HEK293 (cell line): ENCODE results near the gene RIMS3.

ENCODE experiments used
- CTCF ChIA-PET: fragments of 350-600 bp; formaldehyde crosslinking; extraction: SDS; loops from one replicate; lab custom pipeline; 2021; ENCODE audit warnings: antibody characterized with exemption; lab: Yijun Ruan, JAX
- POLR2A ChIA-PET: fragments of 300-600 bp; formaldehyde crosslinking; extraction: SDS; loops from one replicate; lab custom pipeline; 2020; ENCODE audit warnings: antibody characterized with exemption, inconsistent platforms; lab: Yijun Ruan, JAX
- H3K27ac ChIP-seq: fragments of 200-500 bp; sonication (Bioruptor generic); 2 replicates; pipeline ENCODE4 v1.5.1; 2014; ENCODE audit warnings: low read depth, low read length, control low read depth, inconsistent platforms; ENCODE audit errors: extremely low read depth
- H3K36me3 ChIP-seq, 2 experiments: fragments of 200-500 bp in 1 of 2; sonication (Bioruptor generic) in 1 of 2; 1 replicate in 1 of 2; 2 replicates in 1 of 2; pipeline ENCODE4 v1.5.1; 2014 to 2017; ENCODE audit warnings: inconsistent platforms in 2 of 2, low read length in 2 of 2; ENCODE audit not compliant: control insufficient read depth in 2 of 2, insufficient read depth in 1 of 2
- H3K4me1 ChIP-seq: fragments of 200-500 bp; sonication (Bioruptor generic); 2 replicates; pipeline ENCODE4 v1.5.1; 2014; ENCODE audit warnings: mild to moderate bottlenecking, low read length, inconsistent platforms; ENCODE audit not compliant: control insufficient read depth, insufficient read depth
- H3K4me3 ChIP-seq: 2 replicates; pipeline ENCODE4 v1.5.1; 2011; ENCODE audit warnings: low read depth, mild to moderate bottlenecking, control low read depth, low read length, moderate library complexity
- H3K9me3 ChIP-seq: fragments of 200-500 bp; sonication (Bioruptor generic); 2 replicates; pipeline ENCODE4 v1.5.1; 2014; ENCODE audit warnings: low read depth, low read length, inconsistent platforms; ENCODE audit not compliant: control insufficient read depth, insufficient read depth
- BCL11A ChIP-seq: fragments of 450-650 bp; formaldehyde crosslinking; IDR thresholded peaks from 2 replicates; pipeline ENCODE4 v1.5.1; 2016; ENCODE audit warnings: low read depth, missing biosample characterization, missing genetic modification characterization
- BCL11B ChIP-seq: fragments of 450-650 bp; formaldehyde crosslinking; IDR thresholded peaks from 2 replicates; pipeline ENCODE4 v1.5.1; 2016; ENCODE audit warnings: low read depth, missing biosample characterization, missing genetic modification characterization
- GLIS2 ChIP-seq: fragments of 450-650 bp; formaldehyde crosslinking; IDR thresholded peaks from 2 replicates; pipeline ENCODE4 v1.5.1; 2016; ENCODE audit warnings: missing biosample characterization, missing genetic modification characterization
- SCRT1 ChIP-seq: fragments of 450-650 bp; formaldehyde crosslinking; IDR thresholded peaks from 2 replicates; pipeline ENCODE4 v1.5.1; 2016; ENCODE audit warnings: missing biosample characterization, missing genetic modification characterization, borderline replicate concordance
- SP7 ChIP-seq: fragments of 450-650 bp; formaldehyde crosslinking; IDR thresholded peaks from 2 replicates; pipeline ENCODE4 v1.5.1; 2016; ENCODE audit warnings: missing biosample characterization, missing genetic modification characterization
- TRIM28 ChIP-seq: IDR thresholded peaks from 2 replicates; pipeline ENCODE4 v1.6.1; 2011; ENCODE audit warnings: low read length, control low read depth, borderline replicate concordance
- ZNF133 ChIP-seq: fragments of 450-650 bp; formaldehyde crosslinking; IDR thresholded peaks from 2 replicates; pipeline ENCODE4 v1.5.1; 2016; ENCODE audit warnings: missing biosample characterization, missing genetic modification characterization
- ZNF138 ChIP-seq: fragments of 450-650 bp; formaldehyde crosslinking; IDR thresholded peaks from 2 replicates; pipeline ENCODE4 v1.5.1; 2016; ENCODE audit warnings: missing biosample characterization, missing genetic modification characterization, borderline replicate concordance
- ZNF157 ChIP-seq: fragments of 450-650 bp; formaldehyde crosslinking; IDR thresholded peaks from 2 replicates; pipeline ENCODE4 v1.5.1; 2016; ENCODE audit warnings: missing biosample characterization, missing genetic modification characterization
- ZNF184 ChIP-seq: fragments of 450-650 bp; IDR thresholded peaks from 2 replicates; pipeline ENCODE4 v1.5.1; 2018; ENCODE audit warnings: missing biosample characterization, mild to moderate bottlenecking, missing genetic modification characterization
- ZNF202 ChIP-seq: fragments of 450-650 bp; formaldehyde crosslinking; IDR thresholded peaks from 2 replicates; pipeline ENCODE4 v1.5.1; 2016; ENCODE audit warnings: missing biosample characterization, missing genetic modification characterization, borderline replicate concordance
- ZNF214 ChIP-seq: fragments of 450-650 bp; formaldehyde crosslinking; IDR thresholded peaks from 2 replicates; pipeline ENCODE4 v1.5.1; 2017; ENCODE audit warnings: missing biosample characterization, mild to moderate bottlenecking, missing genetic modification characterization, borderline replicate concordance
- ZNF223 ChIP-seq: fragments of 450-650 bp; formaldehyde crosslinking; IDR thresholded peaks from 2 replicates; pipeline ENCODE4 v1.5.1; 2016; ENCODE audit warnings: missing biosample characterization, missing genetic modification characterization
- ZNF239 ChIP-seq: fragments of 450-650 bp; formaldehyde crosslinking; IDR thresholded peaks from 2 replicates; pipeline ENCODE4 v1.5.1; 2016; ENCODE audit warnings: missing biosample characterization, missing genetic modification characterization
- ZNF311 ChIP-seq: fragments of 450-650 bp; formaldehyde crosslinking; IDR thresholded peaks from 2 replicates; pipeline ENCODE4 v1.5.1; 2017; ENCODE audit warnings: missing biosample characterization, missing genetic modification characterization, borderline replicate concordance
- ZNF350 ChIP-seq: fragments of 450-650 bp; formaldehyde crosslinking; IDR thresholded peaks from 2 replicates; pipeline ENCODE4 v1.5.0; 2017; ENCODE audit warnings: missing biosample characterization, mild to moderate bottlenecking, missing genetic modification characterization
- ZNF391 ChIP-seq: fragments of 450-650 bp; formaldehyde crosslinking; IDR thresholded peaks from 2 replicates; pipeline ENCODE4 v1.5.1; 2016; ENCODE audit warnings: low read depth, missing biosample characterization, missing genetic modification characterization, borderline replicate concordance
- ZNF501 ChIP-seq: fragments of 450-650 bp; formaldehyde crosslinking; IDR thresholded peaks from 2 replicates; pipeline ENCODE4 v1.5.1; 2016; ENCODE audit warnings: missing biosample characterization, missing genetic modification characterization
- ZNF521 ChIP-seq: fragments of 450-650 bp; formaldehyde crosslinking; IDR thresholded peaks from 2 replicates; pipeline ENCODE4 v1.5.1; 2017; ENCODE audit warnings: missing biosample characterization, mild to moderate bottlenecking, missing genetic modification characterization
- ZNF544 ChIP-seq: fragments of 450-650 bp; formaldehyde crosslinking; IDR thresholded peaks from 2 replicates; pipeline ENCODE4 v1.5.0; 2017; ENCODE audit warnings: missing biosample characterization, missing genetic modification characterization
- ZNF548 ChIP-seq: fragments of 450-650 bp; formaldehyde crosslinking; IDR thresholded peaks from 2 replicates; pipeline ENCODE4 v1.5.1; 2016; ENCODE audit warnings: missing biosample characterization, missing genetic modification characterization
- ZNF624 ChIP-seq: fragments of 450-650 bp; formaldehyde crosslinking; IDR thresholded peaks from 2 replicates; pipeline ENCODE4 v1.5.1; 2017; ENCODE audit warnings: missing biosample characterization, missing genetic modification characterization
- ZNF777 ChIP-seq: fragments of 450-650 bp; formaldehyde crosslinking; IDR thresholded peaks from 2 replicates; pipeline ENCODE4 v1.5.1; 2017; ENCODE audit warnings: missing biosample characterization, missing genetic modification characterization, borderline replicate concordance
- ZNF830 ChIP-seq: fragments of 450-650 bp; IDR thresholded peaks from 2 replicates; pipeline ENCODE4 v1.5.0; 2018; ENCODE audit warnings: missing biosample characterization, missing genetic modification characterization, low read depth, mild to moderate bottlenecking, moderate library complexity
- TF ChIP-seq, protein P1 (sequence below): fragments of 450-650 bp; formaldehyde crosslinking; optimal IDR thresholded peaks from 2 replicates; pipeline ENCODE3; 2016; ENCODE audit warnings: missing biosample characterization, mild to moderate bottlenecking, missing genetic modification characterization
- TF ChIP-seq, protein P2 (sequence below): fragments of 450-650 bp; formaldehyde crosslinking; IDR thresholded peaks from 2 replicates; pipeline ENCODE4 v1.5.1; 2016; ENCODE audit warnings: missing biosample characterization, missing genetic modification characterization

Gene RIMS3

DNA sequence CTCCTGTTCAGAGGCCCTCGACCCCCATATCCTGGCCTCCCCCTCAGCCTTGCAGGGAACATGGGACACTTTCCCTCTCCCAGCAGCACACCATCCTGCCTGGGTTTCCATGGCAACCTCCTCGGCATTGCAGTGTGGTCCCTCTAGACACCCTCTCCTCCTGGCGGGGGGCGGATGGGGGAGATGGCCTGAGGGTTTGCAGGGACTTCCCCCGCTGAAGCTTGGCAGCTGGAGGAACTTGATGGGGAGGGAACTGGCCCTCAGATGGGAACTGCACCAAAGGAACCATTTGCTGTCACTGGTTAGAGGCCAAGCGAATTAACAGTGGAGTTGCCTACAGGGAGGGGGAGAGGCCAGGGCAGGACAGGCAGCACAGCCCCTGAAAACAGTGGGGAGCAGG lies 28.7 kb downstream of the RIMS3 start:
- H3K9me3 ChIP-seq, result no peaks in the 10 kb centered on the region
- no peaks in the 10 kb centered on the region for H3K4me1 ChIP-seq
- peaks cover 0 to 10% of the 10 kb centered on the region in 2 experiments; a peak in 1 of 3 replicates for H3K36me3 ChIP-seq
- CTCF ChIA-PET, result interaction anchor here (0.7 kb wide), 1 partner anchor 718 kb away, joined by 3 read pairs; no protein-coding TSS in a partner anchor
- no peak overlapping the region for H3K27ac ChIP-seq
- no peak overlapping the region for H3K4me3 ChIP-seq
- TF ChIP-seq GLIS2 (no peak), ZNF521 (no peak), ZNF624 (no peak), SP7 (tag by site-specific recombination) (no peak), ZNF133 (tag by site-specific recombination) (no peak), ZNF391 (tag by site-specific recombination) (no peak), ZNF311 (tag by site-specific recombination) (no peak), ZNF830 (tag by site-specific recombination) (no peak)
- TF ChIP-seq, all 188 proteins: peak for 0
- POLR2A ChIA-PET, result no interaction called here

DNA sequence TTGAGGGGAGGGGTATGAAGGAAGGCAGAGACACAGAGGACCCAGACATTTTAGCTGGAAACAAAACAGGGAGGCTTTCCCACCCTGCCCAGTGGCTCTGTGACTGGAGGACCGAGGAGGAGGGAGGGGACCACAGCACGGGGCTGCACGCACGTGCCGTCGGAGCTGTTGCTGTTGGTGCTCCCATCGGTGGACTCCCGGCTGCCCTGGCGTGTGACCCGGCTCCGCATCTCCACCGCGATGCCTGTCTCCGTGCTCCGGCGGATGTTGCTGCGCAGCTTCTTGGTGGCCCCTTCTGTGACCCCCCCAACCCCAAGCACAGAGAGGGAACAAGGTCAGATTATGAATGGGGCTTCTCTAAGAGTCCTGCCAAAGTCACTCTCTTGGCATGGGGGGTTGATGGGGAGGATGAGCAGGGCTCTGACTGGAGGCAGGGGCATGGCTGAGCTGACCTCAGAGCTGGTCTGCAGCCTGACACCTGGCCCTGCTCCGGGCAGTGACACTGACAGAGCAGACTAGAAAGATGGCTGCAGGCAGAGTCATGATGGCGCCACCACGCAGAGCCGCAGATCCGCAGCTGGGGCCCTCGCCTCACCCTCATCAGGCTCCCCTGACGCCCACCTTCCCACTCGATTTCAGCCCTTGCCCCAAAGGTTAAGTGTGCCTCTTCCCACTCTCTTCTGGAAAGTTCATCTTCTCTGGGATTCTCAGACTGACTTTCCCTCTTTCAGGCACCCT lies 29.6 kb downstream of the RIMS3 start:
- POLR2A ChIA-PET, result no interaction called here
- CTCF ChIA-PET, result interaction anchor here (0.6 to 0.9 kb wide), 3 partner anchors 10 to 717 kb away, joined by 3 to 5 read pairs (median 3); no protein-coding TSS in a partner anchor
- Histone ChIP-seq H3K9me3 (no peaks in the 10 kb centered on the region), H3K27ac (no peak overlapping the region), H3K4me1 (no peaks in the 10 kb centered on the region)
- no peak for TF ChIP-seq ZNF214 (tag by site-specific recombination)
- no peak for TF ChIP-seq ZNF157
- TF ChIP-seq, protein P1, sequence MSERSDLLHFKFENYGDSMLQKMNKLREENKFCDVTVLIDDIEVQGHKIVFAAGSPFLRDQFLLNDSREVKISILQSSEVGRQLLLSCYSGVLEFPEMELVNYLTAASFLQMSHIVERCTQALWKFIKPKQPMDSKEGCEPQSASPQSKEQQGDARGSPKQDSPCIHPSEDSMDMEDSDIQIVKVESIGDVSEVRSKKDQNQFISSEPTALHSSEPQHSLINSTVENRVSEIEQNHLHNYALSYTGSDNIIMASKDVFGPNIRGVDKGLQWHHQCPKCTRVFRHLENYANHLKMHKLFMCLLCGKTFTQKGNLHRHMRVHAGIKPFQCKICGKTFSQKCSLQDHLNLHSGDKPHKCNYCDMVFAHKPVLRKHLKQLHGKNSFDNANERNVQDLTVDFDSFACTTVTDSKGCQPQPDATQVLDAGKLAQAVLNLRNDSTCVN (tag by site-specific recombination), result no peak
- TF ChIP-seq ZNF311 (tag by site-specific recombination), result no peak
- TF ChIP-seq, protein P2, sequence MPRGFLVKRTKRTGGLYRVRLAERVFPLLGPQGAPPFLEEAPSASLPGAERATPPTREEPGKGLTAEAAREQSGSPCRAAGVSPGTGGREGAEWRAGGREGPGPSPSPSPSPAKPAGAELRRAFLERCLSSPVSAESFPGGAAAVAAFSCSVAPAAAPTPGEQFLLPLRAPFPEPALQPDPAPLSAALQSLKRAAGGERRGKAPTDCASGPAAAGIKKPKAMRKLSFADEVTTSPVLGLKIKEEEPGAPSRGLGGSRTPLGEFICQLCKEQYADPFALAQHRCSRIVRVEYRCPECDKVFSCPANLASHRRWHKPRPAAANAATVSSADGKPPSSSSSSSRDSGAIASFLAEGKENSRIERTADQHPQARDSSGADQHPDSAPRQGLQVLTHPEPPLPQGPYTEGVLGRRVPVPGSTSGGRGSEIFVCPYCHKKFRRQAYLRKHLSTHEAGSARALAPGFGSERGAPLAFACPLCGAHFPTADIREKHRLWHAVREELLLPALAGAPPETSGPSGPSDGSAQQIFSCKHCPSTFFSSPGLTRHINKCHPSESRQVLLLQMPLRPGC, result no peak
- no peak for TF ChIP-seq ZNF501 (tag by site-specific recombination)
- no peak for TF ChIP-seq ZNF777
- TF ChIP-seq SCRT1, result no peak
- TF ChIP-seq, all 188 proteins: peak for 0
- Histone ChIP-seq H3K36me3 (peaks cover 0 to 4% of the 10 kb centered on the region in 2 experiments; a peak in 1 of 3 replicates), H3K4me3 (no peak overlapping the region)

DNA sequence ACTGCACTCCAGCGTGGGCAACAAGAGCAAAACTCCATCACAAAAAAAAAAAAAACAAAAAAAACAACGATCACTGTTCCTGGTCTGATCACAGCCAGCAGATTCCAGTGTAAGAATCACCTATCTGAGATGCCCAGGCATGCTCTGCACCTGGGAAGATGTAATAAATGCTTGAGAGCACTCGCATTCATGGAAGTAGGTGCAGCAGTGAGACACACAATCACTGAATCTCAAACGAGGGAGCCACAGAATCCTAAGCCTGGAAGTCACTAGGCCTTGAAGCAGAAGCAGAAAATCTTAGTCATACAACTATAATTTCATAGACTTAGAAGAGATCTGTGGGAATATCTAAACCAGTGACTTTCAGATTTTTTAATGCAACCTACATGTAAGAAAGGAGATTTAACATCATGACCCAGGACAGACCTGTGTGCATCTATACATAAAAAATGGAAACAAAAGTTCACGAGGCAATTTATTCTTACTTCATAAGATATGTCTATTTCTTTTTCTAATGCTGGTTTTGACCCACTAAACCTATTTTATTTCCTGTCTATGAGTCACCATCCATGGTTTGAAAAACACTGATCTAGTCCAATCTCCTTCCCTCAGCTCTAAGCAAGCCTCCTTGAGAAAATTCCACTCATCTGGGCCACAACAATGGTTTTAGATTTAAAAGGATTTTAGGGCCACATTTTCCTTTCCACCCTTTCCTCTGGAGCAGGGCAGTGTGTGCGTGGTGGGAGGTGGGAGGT lies 30.4 kb downstream of the RIMS3 start:
- no peaks in the 10 kb centered on the region for H3K36me3 ChIP-seq
- CTCF ChIA-PET, result interaction anchor here (0.5 to 2.5 kb wide), 5 partner anchors 11 to 314 kb away, joined by 3 to 12 read pairs (median 5); no protein-coding TSS in a partner anchor
- POLR2A ChIA-PET, result no interaction called here
- no peaks in the 10 kb centered on the region for H3K4me1 ChIP-seq
- no peak overlapping the region for H3K27ac ChIP-seq
- no peaks in the 10 kb centered on the region for H3K9me3 ChIP-seq
- no peak overlapping the region for H3K4me3 ChIP-seq
- TF ChIP-seq BCL11B (tag by site-specific recombination) (no peak), ZNF138 (tag by site-specific recombination) (no peak), ZNF202 (no peak), ZNF223 (tag by site-specific recombination) (no peak), ZNF184 (tag by site-specific recombination) (no peak), ZNF239 (no peak), ZNF544 (no peak), TRIM28 (no peak), BCL11A (no peak), ZNF350 (tag by site-specific recombination) (no peak), ZNF548 (tag by site-specific recombination) (no peak)
- TF ChIP-seq, protein P1 (tag by site-specific recombination), result no peak
